GM21367 (cell line): ENCODE results near the gene CAMSAP1.

Experiments
- ATAC-seq: cut with Tn5 transposase; IDR thresholded peaks from one replicate; pipeline ENCODE4 v1.9.1; 2021; ENCODE audit not compliant: unreplicated experiment

Gene CAMSAP1

DNA sequence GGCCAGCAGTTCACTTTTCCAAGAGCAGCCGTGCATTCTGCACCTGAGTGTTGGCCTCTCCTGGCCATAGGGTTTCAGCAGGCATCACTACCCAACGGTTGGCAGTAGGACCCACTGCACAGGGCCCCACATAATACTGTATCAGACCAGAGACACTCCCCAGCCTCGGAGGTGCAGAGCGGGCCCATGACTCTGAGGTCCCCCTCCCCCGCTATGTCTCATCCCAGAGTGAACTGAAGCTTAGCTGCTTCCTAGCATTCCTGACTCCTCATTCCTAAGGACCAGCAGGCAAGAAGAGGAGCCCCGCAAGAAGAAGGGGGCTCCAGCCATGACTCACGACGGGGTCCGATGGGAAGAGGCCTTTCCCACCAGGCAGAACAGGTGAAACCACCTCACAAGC is 67.2 kb downstream of the CAMSAP1 start:
- no peak for ATAC-seq

DNA sequence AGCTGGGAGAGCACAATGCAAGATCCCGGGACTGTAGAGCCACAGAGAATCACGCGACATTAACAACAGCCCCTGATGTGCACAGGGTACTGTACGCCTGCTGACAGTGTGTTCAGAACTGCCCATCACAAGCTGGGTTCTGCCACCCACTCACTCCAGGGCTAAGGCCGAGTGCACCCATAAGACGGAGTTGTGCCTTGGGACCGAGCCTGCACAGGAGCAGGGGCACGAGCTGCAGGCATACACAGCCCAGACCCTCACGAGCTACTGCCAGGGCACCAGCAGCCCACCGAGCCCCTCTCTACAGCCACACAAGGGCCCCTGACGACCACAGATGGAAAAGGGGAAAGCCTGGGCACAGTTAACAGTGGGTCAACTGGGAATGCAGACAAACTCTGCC is 67.8 kb downstream of the CAMSAP1 start:
- no peak for ATAC-seq

DNA sequence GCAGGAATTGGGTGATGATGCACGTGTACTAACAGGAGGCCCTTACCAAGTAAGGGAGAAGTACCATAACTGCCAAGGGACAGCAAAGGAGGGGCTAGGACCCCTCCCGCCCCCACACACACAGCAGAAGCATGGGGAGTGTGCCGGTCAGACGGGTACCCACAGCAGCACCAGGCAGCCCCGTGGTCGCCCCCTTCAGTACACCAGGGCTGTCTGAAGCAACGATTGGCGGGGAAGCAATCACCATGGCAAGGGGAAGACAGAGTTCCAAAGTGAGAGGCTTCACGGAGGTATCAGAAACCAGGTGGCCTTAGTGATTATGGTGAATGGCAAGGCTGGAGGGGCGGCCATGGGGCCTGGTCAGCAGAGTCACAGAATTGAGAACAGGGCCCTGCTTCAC is 72.2 kb downstream of the CAMSAP1 start:
- ATAC-seq: no peak

DNA sequence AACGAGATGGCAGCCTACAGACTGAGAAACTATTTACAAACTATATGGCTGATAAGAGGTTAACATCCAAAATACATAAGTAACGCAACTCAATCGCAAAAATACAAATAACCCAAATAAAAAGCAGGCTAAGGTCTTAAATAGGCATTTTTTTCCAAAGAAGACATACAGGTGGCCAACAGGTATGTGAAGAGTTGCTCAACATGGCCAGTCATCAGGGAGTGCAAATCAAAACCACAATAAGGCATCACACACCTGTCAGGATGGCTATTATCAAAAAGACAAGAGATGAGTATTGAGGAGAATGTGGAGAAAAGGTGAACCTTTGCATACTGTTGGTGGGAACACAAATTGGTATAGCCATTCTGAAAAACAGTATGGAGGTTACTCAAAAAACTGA is 73.5 kb downstream of the CAMSAP1 start:
- no peak for ATAC-seq

DNA sequence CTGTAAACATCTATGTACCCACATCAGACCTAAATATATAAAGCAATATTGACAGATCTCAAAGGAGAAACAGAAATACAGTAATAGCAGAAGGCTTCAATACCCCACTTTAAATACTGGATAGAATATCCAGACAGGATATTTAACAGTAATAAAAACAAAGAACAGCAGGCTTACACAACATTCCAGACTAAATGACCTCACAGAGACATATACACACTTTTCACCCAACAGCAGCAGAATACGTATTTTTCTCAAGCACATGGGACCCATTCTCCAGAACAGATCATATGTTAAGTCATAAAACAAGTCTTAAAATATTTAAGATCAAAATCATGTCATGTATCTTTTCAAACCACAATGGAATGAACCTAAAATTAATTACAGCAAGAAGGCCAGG is 76.8 kb downstream of the CAMSAP1 start:
- ATAC-seq: no peak

DNA sequence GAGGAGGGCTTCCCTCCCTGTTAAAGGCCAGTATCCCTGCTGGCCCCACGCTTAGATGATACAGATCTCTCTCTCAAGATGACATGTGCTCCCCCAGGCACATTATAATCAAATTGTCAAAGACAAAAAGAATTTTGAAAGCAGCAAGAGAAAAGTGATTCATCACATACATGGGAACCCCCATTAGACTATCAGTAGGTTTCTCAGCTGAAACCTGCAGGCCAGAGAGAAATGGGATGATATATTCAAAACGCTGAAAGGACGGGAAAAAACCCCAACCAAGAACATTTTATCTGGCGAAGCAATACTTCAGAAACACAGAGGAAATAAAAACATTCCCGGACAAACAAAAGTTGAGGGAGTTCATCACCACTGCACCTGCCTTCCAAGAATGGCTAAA is 78.7 kb downstream of the CAMSAP1 start:
- no peak for ATAC-seq

DNA sequence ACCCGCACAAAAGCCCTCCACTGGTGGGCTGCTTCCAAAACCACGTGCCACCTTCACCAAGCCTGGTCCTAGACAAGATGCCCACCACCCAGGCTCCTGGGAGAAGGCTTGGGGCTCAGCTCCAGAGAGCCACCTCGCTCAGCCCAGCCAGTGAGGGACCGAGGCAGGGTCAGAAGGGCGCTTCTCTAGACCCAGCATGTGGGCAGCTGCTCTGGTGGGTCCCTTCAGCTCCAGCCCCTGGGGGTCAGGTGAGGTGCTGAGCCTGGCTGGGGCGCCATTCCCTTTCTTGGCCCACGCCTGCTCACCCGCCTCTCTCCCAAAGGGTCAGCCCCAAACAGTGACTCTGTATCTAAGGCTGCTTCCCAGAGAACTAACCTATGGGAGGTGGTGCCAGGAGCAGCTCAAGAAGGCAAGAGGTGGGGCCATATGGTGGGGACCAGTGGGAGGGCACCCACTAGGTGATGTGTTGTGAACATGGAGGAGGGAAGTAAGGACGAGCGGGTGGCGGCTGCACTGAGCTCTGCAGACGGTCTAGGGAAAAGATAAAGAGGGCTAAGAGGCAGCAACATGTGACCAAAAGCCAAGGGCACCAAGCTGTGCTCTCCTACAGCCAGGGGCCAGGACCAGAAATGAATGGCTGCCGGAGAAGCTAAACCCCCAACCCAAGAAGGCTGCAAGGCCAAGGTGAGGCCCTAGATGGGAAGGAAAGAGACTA is 79.3 kb downstream of the CAMSAP1 start:
- ATAC-seq: no peak

DNA sequence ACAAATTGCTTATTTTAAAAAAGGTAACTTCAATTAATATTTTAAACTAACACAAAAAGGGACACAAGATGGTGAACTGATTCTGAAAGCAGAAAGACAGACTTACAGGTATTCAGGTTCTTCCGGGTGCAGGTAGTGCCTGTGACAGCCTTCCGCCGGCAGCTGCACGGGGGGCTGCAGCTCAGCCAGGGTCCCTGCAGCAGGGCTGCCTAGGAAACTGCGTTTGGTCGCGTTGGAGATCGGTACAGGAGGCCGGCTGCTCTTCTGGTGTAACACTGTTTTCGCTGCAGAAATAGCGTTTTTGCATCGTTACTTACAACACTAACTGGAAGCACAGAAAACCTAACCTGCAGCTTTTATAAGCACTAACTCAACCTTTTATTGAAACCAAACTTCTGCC is 80.0 kb downstream of the CAMSAP1 start:
- ATAC-seq: no peak

DNA sequence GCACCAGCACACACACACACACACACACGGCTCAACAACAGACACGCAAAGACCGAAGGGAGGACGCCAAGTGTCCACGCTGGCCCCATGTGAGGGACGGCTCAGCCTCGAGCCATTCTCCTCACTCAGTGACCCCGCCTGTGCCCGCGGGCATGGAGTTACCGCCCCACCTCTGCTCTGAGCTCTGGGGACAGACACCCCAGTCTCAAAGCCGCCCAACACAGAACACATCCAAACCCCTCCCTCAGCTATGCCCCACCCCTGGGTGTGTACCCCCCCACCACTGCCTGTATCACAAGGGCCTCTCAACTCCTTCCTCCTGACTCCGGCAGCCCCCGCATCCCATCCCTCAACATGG is 81.2 kb downstream of the CAMSAP1 start:
- no peak for ATAC-seq

DNA sequence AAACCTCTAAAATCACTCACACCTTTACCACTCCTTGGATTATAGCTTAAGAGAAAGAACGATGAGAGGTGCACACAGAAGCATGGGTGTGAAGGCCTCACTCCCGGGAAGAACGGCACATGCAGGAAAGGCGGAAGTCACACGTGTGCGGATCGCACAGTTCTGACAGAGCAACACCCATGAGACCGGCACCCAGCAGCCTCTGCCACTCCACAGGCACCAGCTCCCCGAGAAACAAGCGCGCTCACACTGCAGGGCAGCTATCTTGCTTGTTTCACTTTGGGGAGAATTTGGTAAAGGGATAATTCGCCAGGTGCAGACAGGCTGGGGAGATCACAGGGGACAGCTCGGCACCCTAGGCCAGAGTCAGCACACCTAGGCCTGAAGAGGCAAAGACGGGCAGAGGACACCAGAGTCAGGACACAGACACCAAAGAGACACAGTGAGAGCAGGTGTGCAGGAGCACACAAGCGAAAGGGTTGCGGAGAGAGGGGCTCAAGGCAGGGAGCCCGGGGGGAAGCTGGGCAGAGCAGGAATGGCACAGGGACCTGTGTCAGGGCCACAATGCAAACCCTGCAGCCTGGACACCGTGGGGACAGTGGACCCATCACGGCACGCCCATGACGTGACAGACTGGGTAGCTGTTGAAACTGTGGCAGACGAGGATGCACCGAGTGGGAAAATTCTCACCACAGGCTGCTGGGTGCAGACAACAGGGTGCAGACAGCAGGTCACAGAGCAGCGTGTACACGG is 81.7 kb downstream of the CAMSAP1 start:
- no peak for ATAC-seq

DNA sequence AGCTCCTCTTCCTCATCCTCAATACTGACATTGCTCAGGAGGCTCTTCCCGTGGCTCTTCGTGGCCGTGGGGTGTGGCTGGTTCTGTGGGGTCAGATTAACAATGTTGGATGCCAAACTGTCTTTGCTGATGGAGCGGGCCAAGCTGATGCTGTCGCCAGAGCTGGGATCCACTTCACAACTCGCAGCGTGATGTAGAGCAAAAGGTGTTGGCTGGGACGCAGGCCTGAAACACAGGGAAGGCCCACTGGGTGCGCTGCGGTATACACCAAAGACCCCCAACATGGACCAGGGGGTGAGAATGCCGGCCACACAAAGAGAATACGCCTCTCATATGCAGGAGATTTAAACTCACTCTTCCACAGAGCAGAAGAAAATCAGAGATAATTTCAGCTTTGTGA is 84.3 kb downstream of the CAMSAP1 start:
- no peak for ATAC-seq

DNA sequence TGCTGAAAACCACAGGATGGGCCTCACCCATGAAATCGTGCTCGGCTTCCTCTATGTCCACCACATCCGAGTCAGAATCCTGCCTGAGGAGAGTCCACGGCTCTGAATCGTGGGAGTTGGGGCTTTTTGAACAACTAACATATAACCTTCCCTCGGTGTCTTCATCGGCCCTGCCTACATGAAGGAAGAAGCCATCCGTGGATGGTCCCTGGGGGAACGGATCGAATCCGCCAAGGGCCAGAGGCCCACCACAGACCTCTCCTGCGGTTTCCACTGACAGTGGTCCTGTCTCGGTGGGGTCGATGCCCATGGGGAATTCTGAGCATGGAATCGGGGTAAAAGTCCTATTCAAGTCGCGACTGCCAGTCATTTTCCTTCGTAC is 85.0 kb downstream of the CAMSAP1 start:
- no peak for ATAC-seq

DNA sequence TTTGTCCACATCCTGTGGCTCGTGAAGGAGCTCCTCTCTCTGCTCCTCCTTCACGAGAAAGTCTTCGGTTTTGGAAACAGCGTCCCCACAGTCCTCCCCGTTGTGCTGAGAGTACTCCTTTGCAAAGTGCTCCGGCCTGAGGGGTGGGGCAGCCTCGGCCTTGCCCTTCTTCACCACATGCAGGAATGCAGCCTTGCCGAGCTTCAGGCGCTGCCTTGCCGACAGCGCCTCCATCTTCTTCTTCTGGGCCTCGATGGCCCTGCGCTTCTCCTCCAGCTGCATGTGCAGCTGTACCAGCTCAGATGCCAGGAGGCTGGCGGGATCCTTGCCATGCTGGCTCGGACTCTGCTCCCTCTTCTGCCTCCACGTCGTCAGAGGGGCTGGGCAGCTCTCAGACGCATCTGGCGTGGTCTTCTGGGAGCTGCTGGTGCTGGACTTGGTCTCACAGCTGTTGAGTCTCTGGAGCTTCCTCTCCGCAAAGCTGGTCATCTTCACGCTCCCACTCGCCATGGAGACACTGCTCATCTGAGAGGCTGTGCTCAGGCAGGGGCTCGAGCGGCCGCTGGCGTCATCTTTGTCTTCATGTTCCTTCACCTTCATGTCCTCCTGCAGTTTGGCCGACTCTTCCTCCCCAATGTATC is 85.5 kb downstream of the CAMSAP1 start:
- no peak for ATAC-seq

DNA sequence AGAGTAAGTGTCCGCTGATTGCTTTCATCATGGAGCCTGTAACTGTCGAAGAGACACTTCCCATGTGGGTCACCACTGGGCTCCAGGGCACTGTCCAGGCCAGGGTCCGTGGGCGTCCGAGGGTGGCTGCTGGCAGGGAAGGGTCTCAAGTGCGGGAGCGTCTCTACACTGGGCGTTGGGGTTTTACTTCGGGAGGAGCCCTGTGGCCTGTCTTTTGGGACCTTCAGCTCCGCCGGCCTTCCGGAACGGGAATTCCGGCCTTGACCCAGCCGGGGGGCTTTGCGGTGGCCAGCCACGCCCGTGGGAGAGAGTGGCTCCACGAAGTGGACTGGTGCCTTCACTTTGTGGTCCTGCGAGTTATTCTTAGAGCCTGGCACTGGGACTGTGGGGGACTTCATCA is 86.2 kb downstream of the CAMSAP1 start:
- no peak for ATAC-seq

DNA sequence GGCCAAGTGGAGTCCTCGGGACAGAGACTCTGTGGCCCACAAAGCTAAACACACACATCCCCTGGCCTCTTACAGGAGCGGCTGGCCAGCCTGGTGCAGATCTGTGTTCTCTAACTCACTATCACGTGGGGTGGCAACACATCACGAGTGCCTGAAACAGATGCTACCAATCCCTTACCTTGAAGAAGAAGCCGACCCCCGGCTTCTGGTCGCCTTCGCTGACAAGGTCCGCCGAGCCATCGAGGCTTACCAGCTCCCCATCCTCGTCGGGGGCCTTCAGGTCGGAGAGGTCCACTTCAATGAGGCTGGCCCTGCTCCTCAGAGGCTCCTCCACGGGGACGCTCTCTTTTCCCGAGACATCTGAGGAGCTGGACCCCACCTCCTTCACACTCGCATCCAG is 86.7 kb downstream of the CAMSAP1 start:
- no peak for ATAC-seq

DNA sequence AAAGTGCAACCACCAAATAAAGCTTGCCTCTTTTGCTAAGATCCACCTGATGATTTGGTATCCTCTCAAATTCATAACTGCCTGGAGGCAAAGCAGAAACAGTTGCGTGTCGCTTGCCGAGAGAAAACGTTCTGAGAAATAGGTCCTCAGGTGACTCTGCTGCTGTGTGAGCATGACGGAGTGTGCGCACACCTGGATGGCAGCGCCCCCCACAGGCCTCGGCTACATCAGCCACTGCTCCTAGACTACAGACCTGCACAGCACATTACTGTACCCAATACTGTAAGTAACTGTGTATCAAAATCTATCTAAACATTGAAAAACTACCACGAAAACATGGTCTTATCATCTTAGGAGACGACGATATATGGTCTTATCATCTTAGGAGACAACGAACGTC is 87.4 kb downstream of the CAMSAP1 start:
- ATAC-seq: no peak

DNA sequence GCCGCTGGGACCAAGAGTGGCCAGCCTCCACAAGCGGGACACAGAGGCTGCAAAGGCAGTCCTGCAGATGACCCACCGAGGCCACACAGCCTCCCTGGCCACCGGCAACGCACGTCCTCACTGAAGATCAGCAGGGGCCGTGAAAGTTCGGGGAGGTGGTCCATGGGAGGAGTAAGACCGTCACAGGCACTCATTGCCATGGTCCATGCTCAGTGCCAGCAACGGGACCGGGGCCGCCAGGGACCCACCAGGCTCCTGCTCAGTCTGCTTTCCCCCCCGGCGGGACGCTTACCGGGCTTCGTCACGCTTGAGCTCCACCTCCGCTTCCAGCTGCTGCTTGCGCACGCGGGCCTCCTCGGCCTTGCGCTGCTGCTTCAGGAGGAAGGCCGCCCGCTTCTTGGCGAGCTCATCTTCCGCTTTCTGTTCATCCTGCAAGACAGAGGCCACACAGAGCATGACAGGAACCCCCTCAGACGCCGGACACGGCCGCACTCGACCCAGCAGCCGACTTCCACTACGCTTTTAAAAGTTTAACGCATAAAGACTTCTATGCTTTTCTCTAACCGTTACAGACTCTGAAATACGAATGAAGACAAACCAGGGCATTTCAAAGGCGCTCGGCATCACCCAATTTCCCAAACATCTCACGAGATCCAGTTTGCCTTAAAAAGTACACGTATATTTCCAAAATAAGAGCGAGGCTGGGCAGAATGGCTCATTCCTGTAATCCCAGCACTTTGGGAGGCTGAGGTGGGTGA is 88.4 kb downstream of the CAMSAP1 start:
- ATAC-seq: no peak

DNA sequence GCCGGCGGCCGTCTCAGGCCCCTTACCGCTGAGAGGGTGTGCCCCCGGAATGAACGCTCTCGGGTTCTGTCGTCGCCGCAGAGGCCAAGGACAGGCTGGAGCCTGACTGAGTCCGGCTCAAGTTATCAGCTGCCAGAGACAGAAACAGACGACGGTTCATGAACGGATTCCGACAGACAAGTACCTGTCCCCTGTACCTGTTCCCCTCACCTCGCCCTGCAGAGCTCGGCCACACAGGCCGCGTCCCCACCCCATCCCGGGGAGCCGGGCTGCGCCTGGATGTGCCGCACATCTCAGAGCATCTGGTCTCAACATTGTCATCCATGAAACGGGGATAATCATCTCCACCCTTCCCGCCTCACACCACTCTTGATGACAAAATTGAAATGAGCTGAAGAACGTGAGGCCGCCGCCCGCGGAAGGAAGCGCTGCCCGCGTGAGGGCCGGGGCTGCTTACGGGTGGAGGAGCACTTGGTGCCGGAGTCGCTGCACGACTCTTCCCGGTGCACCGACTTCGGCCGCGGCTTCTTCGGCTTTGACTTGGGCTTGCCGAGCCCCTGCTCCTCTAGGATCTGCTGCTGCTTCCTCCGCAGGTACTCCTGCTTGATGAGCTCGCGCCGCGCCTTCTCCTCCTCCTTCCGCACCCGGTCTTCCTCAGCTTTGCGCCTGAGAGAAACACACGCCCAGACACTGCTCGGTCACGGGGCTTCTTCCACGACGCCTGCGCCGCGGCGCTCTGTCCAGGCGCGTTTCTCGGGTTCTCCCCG is 89.2 kb downstream of the CAMSAP1 start:
- no peak for ATAC-seq

DNA sequence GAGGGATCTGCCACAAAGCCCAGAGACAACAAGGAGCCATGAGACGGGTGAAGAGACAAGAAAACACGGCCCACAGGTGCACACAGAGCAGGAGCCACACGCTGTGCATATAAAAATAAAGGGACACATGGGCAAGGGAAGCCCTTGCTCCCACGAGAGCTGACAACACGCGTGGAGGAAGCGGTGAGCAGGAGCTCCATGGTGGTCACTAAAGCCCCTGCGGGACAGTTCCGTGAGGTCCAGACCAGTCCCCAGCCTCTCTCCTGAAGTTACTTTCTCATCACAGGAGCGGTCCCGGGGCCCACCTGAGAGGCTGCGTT is 90.7 kb downstream of the CAMSAP1 start:
- ATAC-seq: no peak

DNA sequence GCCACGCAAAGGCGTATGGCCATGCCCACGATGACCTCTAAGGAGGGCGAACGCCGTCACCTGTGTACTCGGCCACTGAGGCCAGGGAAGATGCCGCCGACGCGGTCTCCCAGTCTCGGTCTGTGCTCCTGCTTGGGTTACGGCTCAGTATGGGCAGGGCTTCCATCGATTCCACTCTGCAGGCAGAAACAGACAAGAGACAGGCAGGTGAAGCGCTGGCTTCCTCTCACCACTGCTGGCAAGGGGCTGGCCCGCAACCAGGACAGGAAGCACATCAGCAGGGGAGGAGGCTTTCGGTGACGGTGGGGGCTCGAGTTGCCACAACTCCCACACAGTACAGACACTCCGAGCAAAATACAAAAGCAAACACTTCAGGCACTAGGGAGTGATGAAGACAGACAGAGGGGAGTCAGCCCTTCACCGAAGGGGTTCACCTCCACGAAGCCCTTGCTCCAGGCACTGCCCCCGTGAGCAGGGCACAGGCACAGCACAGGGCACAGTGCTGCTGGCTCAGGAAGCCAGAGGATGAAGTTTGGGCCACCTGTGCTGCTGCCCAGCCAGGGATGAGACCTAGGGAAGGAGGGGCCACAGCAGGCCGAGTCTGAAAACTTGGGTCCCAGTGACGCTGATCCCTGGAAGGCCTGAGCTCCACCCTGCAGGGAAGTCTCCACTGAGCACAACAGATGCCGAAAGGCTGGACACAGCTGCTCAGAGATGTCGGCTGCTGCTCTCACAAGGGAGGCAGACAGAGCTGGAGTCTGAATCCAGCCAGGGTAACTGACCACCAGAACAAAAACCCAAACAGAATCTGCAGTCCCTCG is 91.3 kb downstream of the CAMSAP1 start:
- ATAC-seq: no peak
